Activated T-cell treated with anti-CD3 and anti-CD28 coated beads for 4 hours (primary cell): ENCODE results near the gene PLA2G4B.
A peak's percentile ranks its signal among the peaks of the same experiment; 100 is the strongest.

Source experiments
- DNase-seq: peaks from one replicate; pipeline ENCODE4 v3.0.0-alpha.2; 2020

PLA2G4B gene

DNA sequence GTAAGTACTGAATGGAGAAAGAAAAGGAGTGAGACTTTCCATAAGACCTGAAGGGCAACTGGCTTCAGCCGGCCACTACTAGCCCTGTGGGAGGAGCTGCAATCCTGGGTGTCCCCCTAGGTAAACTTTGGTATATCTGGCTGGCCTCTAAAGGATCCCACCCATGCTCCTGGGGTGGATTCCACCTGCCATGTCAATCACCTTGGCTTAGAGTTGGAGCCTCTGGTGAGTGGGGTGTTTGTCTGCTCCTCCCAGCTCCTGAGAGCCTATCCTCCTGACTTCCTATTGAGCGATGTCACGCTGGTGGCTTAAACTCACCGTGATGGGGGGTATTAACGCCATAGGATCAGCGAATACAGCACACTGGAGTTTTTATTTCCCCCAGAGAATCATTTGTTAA, 52.6 kb downstream of the PLA2G4B start:
- no peak for DNase-seq

DNA sequence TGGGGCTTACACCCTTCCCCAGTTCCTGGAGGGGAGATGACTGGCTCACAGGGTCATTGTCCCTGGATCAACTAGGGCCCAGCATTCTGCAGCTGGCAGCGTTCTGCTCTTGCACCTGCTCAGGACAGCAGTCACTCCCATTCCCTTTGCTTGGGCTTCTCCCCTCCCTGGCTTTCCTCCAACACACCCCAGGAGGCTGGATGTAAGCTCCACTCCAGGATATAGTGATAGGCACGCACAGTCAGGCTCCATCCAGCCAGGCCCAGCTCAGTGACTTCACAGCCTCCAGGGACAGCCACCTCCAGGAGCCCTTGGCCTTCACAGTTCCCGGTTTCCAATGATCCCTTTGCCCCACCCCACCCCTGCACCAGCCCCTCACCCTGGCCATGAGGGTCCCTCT, 53.3 kb downstream of the PLA2G4B start:
- DNase-seq = no peak

DNA sequence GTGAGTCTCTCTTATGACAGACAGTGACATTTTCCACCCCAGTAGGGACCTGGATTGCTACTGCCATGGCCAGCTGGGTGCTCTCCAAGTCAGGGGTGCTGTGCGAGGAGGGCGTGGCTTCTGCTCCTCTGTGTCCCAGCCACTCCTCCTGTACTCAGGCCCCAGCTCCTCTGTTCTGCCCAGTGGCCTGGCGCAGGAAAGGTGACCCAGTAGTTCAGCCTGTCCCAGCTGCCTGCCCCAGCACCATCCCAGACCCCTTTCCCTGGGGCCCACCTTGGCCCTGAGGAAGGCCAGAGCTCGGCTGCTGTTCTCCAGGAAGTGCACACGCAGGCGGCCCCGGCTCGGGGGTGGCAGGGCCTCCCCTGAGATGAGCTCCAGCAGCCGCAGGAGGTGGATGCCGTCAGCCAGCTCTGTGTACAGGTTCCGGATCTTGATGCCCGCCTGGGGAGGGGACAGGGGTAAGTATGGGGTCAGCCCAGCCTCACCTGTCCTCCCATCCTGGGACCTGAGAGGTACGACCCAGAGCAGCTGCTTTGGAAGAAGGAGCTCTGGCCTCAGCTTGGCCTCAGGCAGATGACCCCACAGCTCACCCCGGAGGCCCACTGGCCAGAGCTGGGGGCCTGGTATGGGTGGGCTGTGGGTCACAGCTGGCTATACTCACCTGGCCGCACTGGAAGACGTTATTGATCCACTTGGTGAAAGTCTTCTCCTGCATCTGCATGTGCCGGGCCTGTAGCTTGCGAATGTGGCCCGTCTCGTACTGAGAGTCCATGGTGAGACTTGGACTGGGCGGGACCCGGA, 54.2 kb downstream of the PLA2G4B start:
- DNase-seq = no peak

DNA sequence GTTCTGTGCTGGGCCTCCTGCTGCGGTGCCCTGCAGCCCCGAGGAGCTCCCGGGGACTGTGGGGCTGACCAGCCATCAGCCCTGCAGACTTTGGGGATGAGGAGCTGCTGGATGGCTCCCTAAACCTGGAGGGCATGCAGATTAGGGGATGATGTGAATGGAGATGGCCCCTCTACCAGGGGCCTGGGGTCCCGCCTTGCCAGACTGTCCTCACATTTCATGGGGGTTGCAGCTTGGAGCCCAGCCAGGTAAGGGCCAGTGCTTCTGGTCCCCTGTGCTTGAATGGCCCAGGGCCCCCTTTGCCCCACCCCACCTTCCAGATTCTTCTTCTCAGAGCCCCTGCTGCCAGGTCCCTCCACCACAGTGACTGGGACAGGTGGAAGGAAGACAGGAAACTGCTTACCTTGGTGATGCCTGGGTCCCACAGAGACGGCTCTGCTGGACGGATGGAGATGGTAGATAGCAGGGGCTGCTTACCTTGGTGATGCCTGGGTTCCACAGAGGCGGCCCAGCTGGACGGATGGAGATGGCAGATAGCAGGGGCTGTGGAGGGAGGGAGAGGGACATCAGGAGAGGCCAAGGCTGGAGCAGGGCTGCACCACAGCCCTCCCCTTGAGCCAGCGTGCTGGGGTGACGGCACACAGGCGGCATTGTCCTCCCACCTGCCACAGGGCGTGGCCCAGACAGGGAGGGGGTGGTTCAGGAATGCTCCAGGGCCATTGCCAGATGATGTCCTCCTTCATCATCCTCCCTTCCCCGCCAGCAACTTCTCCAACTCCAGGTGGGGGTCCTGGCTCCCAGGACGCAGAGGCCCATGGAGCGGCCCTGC, 55.0 kb downstream of the PLA2G4B start, which contains the start of gene SPTBN5:
SPTBN5 (minus strand) TSS at position 632 of the 829 bp plus-strand sequence; CDS start at position 76, 556 bp downstream.
- no peak for DNase-seq

DNA sequence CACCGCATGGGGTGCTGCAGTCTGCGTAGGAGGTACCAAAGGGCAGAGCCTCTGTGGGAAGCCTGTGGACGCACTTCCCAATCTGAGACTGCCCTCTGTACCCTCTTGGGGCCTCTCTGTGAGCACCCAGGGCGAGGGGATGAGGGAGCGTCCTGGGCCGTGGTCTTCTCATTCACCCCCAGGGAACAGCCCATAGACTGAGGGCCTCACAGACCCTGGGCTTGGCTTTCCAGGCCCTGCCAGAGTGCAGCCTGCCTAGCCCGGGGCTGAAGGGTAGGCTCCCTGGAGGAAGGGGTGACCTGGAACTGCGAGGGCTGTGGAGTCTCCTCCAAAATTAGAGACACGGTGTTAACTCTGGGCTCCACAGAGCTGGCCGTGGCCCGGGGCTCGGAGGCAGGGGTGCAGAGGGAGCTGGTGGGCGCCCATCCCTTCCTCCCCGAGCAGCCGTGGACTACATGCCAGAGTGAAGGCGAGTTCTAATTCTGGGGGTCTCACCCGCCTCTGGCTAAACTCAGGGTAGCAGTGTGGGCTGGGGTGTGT, 55.7 kb downstream of the PLA2G4B start:
- DNase-seq = no peak

DNA sequence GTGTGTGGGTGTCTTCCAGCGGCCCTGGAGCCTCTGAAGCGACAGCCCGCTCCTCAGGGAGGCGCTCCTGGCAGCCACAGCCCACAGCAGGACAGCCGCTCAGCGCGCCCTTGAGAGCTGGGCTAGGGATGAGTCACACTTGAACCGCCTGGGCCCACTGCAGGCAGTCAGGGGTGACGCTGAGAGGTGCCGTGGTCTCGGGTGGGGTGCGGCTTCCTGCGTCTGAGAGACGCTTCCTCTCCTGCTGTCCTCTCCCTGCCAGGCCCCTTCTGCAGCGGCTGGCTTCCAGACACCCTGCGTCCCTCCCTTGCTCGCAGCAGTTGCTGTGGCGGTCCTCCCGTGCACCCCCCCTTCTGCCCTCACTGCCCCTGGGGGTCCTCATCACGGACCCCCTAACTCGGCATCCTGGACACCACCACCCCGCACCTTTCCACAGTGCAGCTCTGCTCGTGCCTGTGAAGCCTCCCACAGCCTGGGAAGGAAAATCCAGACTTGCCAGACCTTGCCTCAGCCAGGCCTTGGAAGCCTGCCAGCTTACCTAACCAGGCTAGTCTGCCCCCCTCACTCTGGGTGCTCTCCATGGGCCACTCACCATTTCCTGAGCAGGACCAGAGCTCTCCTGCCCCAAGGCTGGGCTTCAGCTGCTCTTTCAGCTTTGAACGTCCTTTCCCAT, 56.3 kb downstream of the PLA2G4B start:
- peak; percentile 70 for DNase-seq

DNA sequence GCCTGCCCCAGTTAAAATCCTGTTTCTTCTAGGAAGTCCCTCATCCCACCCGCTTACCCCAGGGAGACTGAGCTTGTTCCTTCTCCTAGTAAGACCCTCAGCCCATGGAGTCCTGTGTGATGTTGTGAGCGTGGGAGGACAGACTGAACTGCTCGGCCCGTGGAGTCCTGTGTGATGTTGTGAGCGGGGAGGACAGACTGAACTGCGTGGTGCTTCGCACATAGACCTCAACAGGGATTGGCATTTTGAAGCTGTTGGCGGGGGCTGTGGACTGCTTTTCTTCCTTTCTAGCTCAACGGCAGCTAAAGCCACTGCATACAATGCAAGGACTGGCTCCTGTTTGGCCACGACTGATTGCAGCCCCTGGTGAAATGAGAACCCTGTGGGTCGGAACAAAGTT, 56.8 kb downstream of the PLA2G4B start:
- DNase-seq = no peak

DNA sequence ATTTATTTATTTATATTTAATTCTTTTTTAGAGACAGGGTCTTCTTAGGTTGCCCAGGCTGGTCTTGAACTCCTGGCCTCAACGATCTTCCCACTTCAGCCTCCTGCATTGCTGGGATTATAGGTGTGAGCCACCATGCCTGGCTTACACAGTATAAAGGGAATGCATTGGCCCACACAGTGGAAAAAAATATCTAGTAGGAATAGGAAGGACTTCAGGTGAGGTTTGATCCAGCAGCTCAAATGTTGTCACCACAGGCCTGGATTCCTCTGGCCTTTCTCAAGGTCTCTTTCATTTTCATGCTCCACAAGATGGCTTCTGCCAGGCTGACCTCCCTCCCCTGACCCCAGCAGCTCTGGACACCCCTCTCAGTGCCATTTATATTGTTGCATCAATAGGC, 57.3 kb downstream of the PLA2G4B start:
- no peak for DNase-seq

DNA sequence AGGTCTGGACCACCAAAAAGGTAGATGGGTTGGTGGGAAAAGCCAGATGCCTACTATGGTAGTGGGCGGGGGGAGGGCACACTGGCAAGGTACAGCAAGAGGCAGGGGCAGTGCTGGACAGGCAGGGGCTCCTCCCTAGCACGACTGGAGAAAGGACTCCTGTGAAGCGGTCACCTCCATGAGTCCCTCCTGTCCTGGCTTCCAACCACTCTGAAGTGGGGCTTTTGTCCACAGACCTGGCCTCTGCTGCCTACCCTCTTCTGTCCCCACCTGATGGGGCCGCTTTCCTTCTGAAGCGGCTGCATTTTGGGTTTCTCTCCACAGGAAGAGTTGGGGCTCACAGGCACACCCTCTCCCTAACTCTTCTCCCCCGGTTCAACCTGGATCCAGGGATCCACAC, 57.9 kb downstream of the PLA2G4B start:
- DNase-seq = no peak

DNA sequence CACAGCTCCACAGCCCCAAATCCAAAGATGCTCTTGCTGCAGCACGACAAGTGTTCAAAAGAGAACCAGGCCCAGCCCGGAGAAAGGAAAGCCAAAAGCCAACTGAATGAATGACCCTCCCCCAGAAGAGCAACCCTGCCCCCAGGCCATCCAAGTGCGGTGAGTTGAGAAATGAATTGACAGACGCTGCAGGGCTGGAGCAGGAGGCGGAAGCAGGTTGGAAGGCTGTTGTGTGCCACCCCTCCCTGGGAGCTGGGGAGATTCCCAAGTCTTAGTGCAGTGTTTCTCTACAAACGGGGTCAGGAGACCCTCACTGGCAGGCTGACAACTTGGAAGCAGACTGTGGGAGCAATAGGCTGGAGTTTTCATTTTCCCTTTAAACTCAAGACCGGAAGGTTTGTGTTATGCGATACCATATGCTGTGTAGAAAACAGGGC, 58.7 kb downstream of the PLA2G4B start:
- no peak for DNase-seq
